GM18519 (cell line): Measurements from ENCODE around the gene RNF2.
"Not testable (repeated sequence)": the region's sequence is repeated elsewhere in the genome, so short reads cannot be mapped to it uniquely, and the experiment has no call there.

ENCODE experiments used
- ATAC-seq: cut with Tn5 transposase; IDR thresholded peaks from one replicate; pipeline ENCODE4 v1.9.1; 2021; ENCODE audit warnings: mild to moderate bottlenecking, moderate library complexity; ENCODE audit not compliant: unreplicated experiment, low FRiP score

The RNF2 gene

GRCh38 chr1:185049670-185050069 lies 4.3 kb downstream of the RNF2 start:
- ATAC-seq: no peak

GRCh38 chr1:185050823-185051451 lies 5.6 kb downstream of the RNF2 start:
- ATAC-seq: no peak

GRCh38 chr1:185053204-185053603 lies 7.8 kb downstream of the RNF2 start:
- ATAC-seq: no peak

GRCh38 chr1:185054365-185055060 lies 9.2 kb downstream of the RNF2 start:
- ATAC-seq: no peak

GRCh38 chr1:185058110-185058509 lies 12.8 kb downstream of the RNF2 start:
- ATAC-seq: no peak

GRCh38 chr1:185058876-185059275 lies 13.5 kb downstream of the RNF2 start:
- no peak for ATAC-seq

- ATAC-seq: no peak
These were observed 14.7 kb downstream of the RNF2 start for GRCh38 chr1:185059950-185060571.

GRCh38 chr1:185062710-185063370 lies 17.5 kb downstream of the RNF2 start:
- ATAC-seq: no peak

- no peak for ATAC-seq
These were observed 18.4 kb downstream of the RNF2 start for GRCh38 chr1:185063719-185064118.

GRCh38 chr1:185065006-185065405 lies 19.6 kb downstream of the RNF2 start:
- not testable (repeated sequence) for ATAC-seq

- no peak for ATAC-seq
These were observed 20.8 kb downstream of the RNF2 start for GRCh38 chr1:185066181-185066580.

- no peak for ATAC-seq
These were observed 23.0 kb downstream of the RNF2 start for GRCh38 chr1:185068341-185068740.

- ATAC-seq: no peak
These were observed 23.9 kb downstream of the RNF2 start for GRCh38 chr1:185069202-185069772.

GRCh38 chr1:185070051-185070450 lies 24.7 kb downstream of the RNF2 start:
- no peak for ATAC-seq

GRCh38 chr1:185073725-185074124 lies 28.4 kb downstream of the RNF2 start:
- ATAC-seq: no peak

- ATAC-seq: no peak
These were observed 28.9 kb downstream of the RNF2 start for GRCh38 chr1:185074307-185074706.

GRCh38 chr1:185075476-185075875 lies 30.1 kb downstream of the RNF2 start:
- no peak for ATAC-seq

GRCh38 chr1:185077374-185077773 lies 32.0 kb downstream of the RNF2 start:
- ATAC-seq: no peak

- ATAC-seq: no peak
These were observed 35.1 kb downstream of the RNF2 start for GRCh38 chr1:185080422-185080821.

GRCh38 chr1:185083818-185084217 lies 38.5 kb downstream of the RNF2 start:
- ATAC-seq: no peak

- no peak for ATAC-seq
These were observed 41.7 kb downstream of the RNF2 start for GRCh38 chr1:185087101-185087500.
